ENCODE data around the gene TP53I11. TPM values are rescaled to one million over a fixed set of nuclear protein-coding genes. Genes with fewer than 3 reads are reported as not detected.

The TP53I11 gene
- total RNA-seq, 4 donors from 2014 or later = 24.7 to 107 (median 46.3) TPM

DNA sequence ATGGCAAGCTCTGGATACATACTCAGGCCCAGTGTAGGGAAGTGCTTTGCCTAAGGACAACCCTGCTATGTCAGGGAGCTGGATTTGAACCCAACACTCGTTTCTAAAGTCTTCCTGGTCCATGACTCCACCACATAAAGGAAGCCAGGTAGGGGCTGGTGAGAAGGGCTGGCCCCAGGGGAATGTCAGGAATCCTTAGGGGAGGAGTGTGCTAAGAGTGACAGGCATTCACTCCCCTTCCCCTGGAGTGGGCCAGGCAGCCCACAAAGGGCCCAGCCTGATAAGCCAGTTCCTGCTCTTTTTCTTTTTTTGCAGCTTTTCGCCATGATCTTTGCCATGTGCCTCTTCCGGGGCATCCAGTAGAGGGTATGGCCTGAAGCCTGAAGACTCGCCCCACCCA, 21.9 kb downstream of the TP53I11 start:
- TF ChIP-seq, protein P1, sequence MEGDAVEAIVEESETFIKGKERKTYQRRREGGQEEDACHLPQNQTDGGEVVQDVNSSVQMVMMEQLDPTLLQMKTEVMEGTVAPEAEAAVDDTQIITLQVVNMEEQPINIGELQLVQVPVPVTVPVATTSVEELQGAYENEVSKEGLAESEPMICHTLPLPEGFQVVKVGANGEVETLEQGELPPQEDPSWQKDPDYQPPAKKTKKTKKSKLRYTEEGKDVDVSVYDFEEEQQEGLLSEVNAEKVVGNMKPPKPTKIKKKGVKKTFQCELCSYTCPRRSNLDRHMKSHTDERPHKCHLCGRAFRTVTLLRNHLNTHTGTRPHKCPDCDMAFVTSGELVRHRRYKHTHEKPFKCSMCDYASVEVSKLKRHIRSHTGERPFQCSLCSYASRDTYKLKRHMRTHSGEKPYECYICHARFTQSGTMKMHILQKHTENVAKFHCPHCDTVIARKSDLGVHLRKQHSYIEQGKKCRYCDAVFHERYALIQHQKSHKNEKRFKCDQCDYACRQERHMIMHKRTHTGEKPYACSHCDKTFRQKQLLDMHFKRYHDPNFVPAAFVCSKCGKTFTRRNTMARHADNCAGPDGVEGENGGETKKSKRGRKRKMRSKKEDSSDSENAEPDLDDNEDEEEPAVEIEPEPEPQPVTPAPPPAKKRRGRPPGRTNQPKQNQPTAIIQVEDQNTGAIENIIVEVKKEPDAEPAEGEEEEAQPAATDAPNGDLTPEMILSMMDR (IDR thresholded peaks at IDR 0.05; ENCODE audit: low read depth) = no peak

DNA sequence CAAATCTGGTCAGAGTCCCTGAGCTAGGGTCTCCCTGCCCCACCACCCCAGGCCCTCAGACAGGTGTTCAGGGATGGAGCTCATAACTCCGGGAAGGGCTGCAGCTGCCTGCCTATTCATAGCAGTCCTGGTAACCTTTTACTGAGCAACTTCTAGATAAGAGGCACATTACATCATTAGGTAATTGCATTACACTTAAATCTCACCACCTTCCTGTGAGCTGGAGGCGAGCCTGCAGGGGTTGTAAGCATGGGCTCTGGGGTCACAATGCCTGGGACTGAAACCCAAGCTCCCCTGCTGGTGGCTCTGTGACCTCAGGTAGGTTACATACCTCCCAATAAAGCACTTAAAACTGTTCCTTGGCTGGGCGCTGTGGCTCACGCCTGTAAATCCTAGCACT, 22.5 kb downstream of the TP53I11 start:
- TF ChIP-seq, protein P1 (IDR thresholded peaks at IDR 0.05; ENCODE audit: low read depth) = no peak

DNA sequence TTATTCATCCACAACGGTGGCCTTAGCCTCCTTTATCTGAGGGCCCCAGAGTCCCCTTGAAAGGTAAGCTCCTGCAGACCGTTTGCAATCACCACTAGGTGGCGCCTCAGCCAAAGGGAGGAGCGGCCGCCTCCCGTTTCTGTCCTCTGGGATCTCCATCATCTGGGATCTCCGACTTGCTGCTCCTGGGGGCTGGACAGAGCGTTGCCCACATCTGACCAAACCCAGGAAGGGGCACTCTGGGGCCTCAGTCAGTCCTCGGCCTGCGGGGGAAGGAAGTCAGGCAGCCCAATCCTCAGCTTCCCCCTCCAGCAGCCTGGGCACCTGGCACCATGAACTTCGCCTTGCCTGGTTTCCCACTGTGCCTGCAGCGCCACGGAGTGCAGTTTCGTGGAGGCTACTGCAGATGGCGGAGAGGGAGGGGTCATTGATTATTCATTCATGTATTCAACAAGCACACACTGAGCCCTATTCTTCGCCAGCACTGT, 23.5 kb downstream of the TP53I11 start:
- TF ChIP-seq, protein P1 (IDR thresholded peaks at IDR 0.05; ENCODE audit: low read depth) = no peak

DNA sequence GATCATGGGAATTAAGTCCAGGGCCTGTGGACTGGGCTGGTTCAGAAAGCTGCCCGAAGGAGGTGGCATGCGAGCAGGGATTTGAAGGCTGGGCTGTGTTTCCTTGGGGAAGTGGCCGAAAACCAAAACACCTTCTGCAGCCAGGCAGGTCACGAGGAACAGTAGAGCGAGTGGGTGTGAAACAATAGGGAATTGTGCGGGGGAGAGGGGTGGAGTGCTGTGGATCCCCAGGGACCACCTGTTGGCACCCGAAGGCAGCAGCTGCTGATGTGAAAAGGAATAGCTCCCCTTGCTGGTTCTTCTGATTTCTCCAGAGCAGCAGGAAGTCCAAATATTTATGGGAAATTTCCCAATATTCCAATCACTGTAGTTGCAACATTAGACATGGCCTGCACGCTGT, 24.6 kb downstream of the TP53I11 start:
- TF ChIP-seq, protein P1 (IDR thresholded peaks at IDR 0.05; ENCODE audit: low read depth) = no peak

DNA sequence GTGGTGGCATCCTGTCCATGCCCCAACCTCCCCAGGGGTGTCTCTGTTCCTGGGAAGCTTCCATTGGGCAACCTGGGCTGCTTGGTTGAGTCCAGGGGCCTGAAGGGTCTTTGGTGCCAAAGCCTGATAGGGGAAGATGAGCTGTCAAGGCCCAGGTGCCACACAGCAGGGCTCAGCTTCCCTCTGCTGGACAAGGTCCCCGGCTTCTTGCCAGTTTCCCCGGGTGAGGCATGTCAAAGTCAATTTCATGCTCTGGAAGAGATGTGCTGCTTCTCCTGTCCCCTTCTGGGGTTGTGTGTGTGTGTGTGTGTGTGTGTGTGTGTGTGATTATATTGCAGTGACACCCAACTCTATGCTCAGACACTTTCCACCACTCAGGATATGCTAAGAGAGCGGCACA, 26.9 kb downstream of the TP53I11 start:
- TF ChIP-seq, protein P1 (IDR thresholded peaks at IDR 0.05; ENCODE audit: low read depth) = no peak

DNA sequence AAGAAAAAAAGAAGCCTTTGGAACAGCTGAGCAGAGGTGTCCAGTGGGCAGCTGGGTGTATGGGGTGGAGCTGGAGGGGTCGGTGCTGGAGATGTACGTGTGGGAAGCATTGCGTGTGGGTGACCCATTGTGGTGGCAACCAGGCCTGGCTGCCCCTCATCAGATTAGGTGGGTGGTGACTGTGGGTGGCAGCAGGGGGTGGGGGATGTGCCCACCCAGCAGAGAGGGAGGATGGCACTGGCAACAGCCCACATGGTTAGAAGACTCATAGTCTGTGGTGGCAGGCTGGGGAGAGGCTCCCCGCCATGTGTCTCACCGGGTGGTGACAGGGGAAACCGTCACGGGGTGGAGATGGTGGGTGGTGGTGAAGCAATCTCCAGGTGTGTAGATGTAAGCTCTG, 27.6 kb downstream of the TP53I11 start:
- TF ChIP-seq, protein P1 (IDR thresholded peaks at IDR 0.05; ENCODE audit: low read depth) = no peak

DNA sequence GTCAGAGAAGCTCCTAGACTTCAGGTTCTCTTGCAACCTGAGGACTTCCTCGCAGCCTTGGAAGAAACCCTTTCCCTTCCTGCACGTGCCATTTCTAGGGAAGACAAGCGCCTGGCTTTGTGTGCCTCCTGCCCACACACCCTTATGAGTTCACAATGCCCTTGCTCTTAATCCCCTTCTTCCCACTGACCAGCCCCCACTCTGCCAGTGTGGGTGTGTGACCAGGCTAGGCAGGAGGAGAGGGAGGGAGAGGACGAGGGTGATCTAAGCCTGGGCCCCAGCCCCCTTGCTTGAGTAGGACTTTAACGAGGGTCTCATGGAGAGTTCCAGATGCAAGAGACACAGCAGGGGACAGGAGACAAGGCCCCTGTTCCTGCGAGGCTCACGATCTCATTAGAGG, 30.2 kb downstream of the TP53I11 start:
- TF ChIP-seq, protein P1 (IDR thresholded peaks at IDR 0.05; ENCODE audit: low read depth) = no peak
